Prostate gland (tissue), 2 donors: ENCODE measurements around the gene SH3TC1.

Experiments used
- POLR2A ChIP-seq: fragments of 450-650 bp; IDR thresholded peaks from one replicate; pipeline ENCODE4 v1.6.1; 2016; ENCODE audit warnings: antibody characterized with exemption, mild to moderate bottlenecking
- POLR2AphosphoS5 ChIP-seq: sonication (generic); formaldehyde crosslinking; IDR thresholded peaks from one replicate; pipeline ENCODE4 v1.6.1; 2017; ENCODE audit warnings: antibody characterized with exemption
- TF ChIP-seq, protein P1 (sequence below), 4 experiments: fragments of 200-600 bp in 2 of 4; fragments of 450-650 bp in 2 of 4; sonication (generic) in 2 of 4; IDR thresholded peaks; 1 replicate in 3 of 4; 2 replicates in 1 of 4; pipeline ENCODE4 v1.5.1; 2016 to 2019; ENCODE audit warnings: antibody characterized with exemption in 4 of 4, mild to moderate bottlenecking in 2 of 4, moderate library complexity in 2 of 4

DNA sequence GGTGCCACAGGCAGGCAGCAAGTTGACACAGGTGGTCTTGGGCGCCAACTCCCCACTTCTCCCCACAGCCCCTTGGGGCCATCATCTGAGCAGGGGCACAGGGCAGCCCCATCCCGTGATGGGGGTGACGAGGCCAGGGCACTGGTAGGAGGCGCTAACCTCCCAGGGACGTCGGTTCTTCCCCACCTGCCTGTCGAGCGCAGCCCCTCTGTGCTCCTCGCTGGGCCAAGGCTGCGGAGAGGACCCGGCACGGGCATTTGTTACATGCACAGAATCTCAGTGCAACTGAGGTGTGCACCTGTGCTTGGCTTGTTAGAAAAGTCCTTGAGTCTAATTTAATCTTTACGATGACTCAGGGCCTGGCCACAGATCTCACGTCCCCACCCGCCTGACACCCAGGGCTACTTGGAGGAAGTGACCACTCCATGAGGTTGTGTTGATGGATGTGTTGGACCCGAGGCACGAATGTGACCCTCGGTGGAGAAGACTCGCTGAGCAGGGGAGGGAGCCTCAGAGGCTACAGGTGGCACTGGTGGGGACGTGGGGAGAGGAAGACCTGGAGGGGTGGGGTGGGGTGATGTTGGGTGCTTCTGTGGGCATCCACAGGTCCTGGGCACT lies 3.1 kb upstream of the SH3TC1 start:
- no peak for TF ChIP-seq POLR2A
- TF ChIP-seq, protein P1, sequence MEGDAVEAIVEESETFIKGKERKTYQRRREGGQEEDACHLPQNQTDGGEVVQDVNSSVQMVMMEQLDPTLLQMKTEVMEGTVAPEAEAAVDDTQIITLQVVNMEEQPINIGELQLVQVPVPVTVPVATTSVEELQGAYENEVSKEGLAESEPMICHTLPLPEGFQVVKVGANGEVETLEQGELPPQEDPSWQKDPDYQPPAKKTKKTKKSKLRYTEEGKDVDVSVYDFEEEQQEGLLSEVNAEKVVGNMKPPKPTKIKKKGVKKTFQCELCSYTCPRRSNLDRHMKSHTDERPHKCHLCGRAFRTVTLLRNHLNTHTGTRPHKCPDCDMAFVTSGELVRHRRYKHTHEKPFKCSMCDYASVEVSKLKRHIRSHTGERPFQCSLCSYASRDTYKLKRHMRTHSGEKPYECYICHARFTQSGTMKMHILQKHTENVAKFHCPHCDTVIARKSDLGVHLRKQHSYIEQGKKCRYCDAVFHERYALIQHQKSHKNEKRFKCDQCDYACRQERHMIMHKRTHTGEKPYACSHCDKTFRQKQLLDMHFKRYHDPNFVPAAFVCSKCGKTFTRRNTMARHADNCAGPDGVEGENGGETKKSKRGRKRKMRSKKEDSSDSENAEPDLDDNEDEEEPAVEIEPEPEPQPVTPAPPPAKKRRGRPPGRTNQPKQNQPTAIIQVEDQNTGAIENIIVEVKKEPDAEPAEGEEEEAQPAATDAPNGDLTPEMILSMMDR (IDR thresholded peaks at IDR 0.05), result no peak
- TF ChIP-seq POLR2AphosphoS5, result no peak
